Daoy (cell line): ENCODE data around the gene VWA2. TPM values are rescaled to one million over a fixed set of nuclear protein-coding genes. Genes with fewer than 3 reads are reported as not detected.
A peak's percentile ranks its signal among the peaks of the same experiment; 100 is the strongest.
"Not testable (repeated sequence)": the region's sequence is repeated elsewhere in the genome, so short reads cannot be mapped to it uniquely, and the experiment has no call there.

Experiments
- DNase-seq: peaks from one replicate; pipeline ENCODE4 v3.0.0-alpha.2; 2015; ENCODE audit warnings: low read depth
- total RNA-seq: library from RNA; depleted of rRNA; stranded (reverse); fragments of >200 nt; shearing (Covaris generic); gene quantifications from 2 replicates; pipeline ENCODE4 v1.2.3, GENCODE V29; 2014

VWA2 gene
- total RNA-seq, 1 experiment from 2014 or later = not detected

DNA sequence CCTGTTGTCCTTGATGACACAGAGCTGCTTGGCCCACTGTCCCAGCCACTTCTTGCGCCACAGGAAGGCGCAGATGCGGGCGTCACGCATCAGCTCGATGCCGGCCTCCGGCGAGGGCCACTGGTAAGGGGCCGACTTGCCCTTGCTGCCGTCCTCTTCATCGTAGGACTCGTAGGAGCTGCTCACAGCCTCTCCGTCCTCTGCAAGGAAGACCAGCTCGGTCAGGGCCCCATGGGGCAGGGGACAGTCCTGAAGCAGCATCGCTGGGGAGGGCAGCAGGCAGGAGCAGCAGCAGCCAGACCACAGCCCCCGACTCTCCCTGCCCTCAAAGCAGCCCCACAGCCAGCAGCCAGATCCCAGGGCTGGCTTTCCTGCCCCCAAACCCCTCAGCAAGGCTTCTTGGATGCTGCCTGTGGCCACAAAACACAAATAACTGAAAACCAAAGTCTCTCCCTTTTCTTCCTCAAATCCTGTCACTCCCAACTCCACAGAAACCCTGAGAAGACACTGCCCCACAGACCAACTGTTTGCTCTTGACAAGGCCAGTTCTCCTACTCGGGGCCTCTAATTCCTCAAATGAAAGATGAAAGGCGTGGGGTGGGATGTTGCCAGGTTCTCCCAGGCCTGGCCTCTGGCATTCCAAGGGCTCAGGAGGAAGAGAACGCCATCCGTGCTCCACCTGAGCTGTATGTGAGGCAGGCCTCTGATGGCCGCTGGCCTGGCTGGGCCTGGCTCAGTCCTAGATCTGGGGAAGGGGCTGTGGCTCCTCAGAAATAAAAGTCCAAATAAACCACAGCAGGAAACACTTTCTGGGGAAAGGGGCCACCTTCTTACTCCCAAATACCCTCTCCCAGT, 76.7 kb downstream of the VWA2 start:
- DNase-seq = no peak

- no peak for DNase-seq
Measured at GRCh38 chr10:114316744-114317143, 77.7 kb downstream of the VWA2 start.

DNA sequence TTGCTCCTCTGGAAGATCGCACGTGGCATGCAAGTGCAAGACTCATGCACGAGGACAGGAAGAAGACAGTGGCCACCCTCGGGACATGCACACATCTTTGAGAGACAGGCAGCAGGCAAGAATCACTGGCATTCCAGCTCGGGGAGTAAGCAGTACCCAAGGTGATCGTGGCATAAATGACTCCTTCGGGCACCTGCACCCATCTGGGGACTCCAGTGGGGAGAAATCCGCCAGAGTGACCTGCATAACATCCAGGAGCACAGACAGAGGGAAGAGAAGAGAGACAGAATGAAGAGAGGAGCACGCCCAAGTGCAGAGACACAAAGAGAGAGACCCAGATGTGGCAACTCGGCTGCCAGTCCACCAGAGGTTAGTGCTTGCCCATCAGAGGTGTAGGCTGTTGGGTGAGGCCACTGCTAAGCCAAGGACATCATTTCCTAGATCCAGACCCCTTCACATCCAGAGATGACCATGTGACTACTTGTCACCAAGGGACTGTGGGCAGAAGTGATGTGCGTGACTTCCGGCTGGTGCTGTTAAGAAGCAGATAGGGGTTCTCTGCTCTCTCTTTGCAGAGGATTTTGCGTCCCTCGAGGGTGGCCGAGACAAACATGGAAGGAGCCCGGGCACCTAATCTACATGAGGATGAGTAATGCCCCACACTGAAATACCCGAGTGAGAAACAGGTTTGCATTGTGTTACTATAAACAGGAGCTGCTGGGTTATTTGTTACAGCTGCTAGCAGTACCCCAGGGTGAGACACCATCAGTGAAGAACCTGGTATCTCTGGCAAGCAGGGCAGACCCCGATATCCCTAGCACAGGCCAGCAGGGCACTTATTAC, 80.6 kb downstream of the VWA2 start:
- DNase-seq = no peak

DNA sequence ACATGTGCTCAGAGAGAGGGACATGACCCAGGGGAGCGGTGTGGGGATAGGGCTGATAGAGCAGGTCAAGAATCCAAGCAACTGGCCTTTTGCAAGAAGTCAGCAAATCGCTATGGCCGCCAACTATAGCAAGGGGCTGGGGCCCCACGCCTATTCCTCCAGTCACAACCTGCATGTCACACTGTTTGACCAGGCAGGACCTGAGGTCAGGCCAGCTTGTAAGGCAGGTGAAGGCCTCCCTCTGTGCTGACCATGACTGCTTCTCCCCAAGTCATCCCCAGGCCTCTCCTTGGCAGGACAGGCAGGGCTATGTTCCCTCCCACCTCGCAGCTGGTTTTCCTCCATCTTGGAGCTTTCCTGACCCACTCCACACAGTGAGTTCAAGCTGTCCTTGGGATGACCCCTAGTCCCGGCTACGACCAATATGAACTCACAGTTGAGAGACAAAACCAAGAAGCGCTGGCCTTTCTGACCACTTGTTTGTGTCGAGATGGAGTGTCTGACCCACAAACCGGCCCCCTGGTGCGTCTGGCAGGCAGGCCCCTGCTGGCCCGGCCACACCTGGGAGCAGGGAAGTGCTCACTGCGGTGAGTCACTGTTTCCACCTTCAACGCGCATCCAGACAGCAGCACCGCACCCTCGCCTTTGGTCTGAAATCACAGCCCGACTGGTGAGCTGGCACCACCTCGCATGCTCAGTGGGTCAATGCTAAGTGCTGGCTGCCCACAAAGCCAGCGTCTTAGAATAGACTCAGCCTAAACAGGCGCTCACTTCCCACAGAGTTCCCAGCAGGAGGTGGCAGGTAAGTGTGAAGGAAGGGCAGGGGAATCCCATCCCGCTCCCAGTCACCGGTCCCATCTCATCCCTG, 81.4 kb downstream of the VWA2 start:
- peak; percentile 94 for DNase-seq

GRCh38 chr10:114322344-114322743, 83.3 kb downstream of the VWA2 start:
- DNase-seq = no peak

DNA sequence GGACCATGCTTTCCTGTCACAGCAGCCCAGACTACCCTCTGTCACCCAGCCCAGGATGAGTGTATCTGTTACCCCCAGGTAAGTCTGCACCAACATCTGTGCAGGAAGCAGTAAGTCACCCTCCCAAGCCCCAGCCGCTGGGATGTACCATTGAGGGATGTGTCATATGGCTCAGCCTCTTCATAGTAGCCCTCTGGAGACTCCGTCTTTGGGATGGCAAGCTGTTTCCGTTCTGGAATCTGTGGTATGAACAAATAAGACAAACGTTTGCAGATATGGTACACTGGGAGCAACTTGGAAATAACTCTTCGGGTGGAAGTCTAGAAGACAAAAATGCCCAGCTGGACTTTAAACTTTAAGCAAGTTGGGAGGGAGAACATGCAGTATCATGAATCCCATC, 84.0 kb downstream of the VWA2 start:
- DNase-seq = no peak

- DNase-seq = no peak
Measured at GRCh38 chr10:114326795-114327194, 87.7 kb downstream of the VWA2 start.

- no peak for DNase-seq
Measured at GRCh38 chr10:114327537-114328440, 88.7 kb downstream of the VWA2 start.

- DNase-seq = no peak
Measured at GRCh38 chr10:114328441-114328812, 89.4 kb downstream of the VWA2 start.

- DNase-seq = no peak
Measured at GRCh38 chr10:114328874-114329273, 89.8 kb downstream of the VWA2 start.

- no peak for DNase-seq
Measured at GRCh38 chr10:114329634-114330365, 90.7 kb downstream of the VWA2 start.

GRCh38 chr10:114332301-114333192, 93.5 kb downstream of the VWA2 start:
- DNase-seq = no peak

GRCh38 chr10:114333441-114333840, 94.4 kb downstream of the VWA2 start:
- not testable (repeated sequence) for DNase-seq

DNA sequence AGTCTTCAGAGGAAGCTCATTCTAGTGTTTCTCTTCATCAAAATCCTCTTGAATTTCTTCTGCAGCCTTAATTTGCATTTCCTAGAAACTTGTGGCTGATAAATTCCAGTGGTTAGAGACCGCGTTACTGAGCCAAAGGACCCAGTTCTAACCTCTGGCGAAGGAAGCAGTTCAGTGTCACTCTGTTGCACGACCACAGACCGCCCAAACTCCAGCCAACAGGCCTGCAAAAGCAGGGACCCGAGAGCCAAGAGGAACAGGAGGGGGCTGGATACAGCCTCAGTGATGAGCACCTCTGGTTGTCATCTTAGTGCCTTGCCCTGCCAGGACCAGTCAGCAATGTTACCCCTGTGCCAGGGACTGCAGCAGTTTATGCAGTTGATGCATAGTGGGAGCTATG, 95.2 kb downstream of the VWA2 start:
- no peak for DNase-seq

DNA sequence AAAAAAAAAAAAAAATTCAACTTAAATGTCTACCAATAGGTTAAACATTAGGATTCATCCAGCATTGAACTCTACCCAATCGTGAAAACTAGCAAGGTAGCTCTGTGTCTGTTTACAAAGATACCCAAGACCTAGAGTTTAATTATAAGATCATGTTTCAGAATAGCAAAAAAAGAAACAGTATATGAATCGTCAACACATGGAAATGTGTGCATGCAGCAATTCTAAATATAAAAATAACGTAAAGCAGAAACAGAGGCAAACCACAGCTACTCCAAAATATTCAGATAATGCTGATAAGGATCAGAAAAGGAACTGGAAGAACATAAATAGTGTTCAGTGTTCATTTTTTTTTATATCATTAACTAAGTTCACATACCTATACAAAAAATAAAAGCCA, 96.6 kb downstream of the VWA2 start:
- DNase-seq = no peak

- no peak for DNase-seq
Measured at GRCh38 chr10:114336823-114337509, 97.9 kb downstream of the VWA2 start.

DNA sequence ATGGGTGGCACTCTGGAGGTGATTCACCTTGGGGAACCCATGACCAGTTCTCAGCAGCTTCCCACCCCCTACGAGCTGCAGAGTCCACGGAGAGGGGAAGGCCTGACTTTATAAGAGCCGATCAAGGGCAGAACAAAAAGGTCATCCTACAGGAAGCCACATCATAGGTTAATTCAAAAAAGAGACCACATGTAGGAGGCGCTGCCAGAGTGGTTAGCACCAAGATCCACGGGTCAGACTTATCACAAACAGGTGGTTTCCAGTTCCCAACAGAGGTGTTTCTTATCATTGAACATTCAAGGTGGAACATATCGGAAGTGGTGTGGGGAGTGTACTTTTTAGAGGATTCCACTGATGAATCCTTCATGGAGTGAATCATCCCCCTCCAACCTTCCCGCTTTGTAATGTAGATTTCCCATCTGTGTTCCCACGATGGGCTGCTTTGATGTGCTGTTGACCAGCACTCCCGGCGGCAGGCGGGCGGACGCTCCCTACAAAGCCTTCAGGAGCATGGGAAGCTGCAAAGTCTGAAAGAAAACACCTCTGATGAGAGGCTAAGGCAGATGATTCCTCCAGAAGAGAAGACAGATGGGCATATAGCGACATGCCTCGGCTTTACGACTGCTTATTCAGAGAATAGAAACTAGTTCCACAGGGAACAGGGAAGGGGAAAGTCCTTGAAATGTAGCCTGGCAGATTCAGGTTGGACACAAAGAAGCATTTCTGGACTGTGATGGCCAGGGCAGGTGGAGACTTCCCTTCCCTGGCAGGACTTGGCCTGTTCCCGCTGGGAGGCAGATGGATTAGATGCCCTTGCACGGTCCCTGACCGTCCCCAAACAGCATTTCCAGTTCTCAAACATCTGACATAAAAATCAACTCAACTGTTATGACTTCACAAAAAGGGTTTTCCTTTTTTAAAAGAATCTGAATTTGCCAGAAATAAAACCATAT, 98.7 kb downstream of the VWA2 start:
- DNase-seq = no peak
